Neural cell (in vitro differentiated cells): Measurements from ENCODE around the gene SAMD15.

Source experiments
- CTCF ChIP-seq: fragments of 450-650 bp; IDR thresholded peaks from 2 replicates; pipeline ENCODE4 v1.5.1; 2014; ENCODE audit warnings: antibody characterized with exemption, mild to moderate bottlenecking, moderate library complexity; ENCODE audit not compliant: poor library complexity, severe bottlenecking
- EZH2 ChIP-seq: fragments of 200-600, 300-800 bp; shearing (Covaris generic), sonication (generic); IDR thresholded peaks from 2 replicates; pipeline ENCODE4 v1.6.1; 2014; ENCODE audit warnings: antibody characterized with exemption, low read length, borderline replicate concordance, mild to moderate bottlenecking; ENCODE audit not compliant: insufficient read depth, poor library complexity, severe bottlenecking
- TAF1 ChIP-seq: IDR thresholded peaks from 2 replicates; pipeline ENCODE4 v1.6.1; 2012; ENCODE audit warnings: low read depth

GRCh38 chr14:77369285-77369684 is 7.9 kb upstream of the SAMD15 start:
- TF ChIP-seq TAF1 (no peak), CTCF (no peak), EZH2 (no peak)
